Keratinocyte (primary cell): ENCODE results near the gene ELF2. TPM values are rescaled to one million over a fixed set of nuclear protein-coding genes. Genes with fewer than 3 reads are reported as not detected.

Experiments used
- DNase-seq: peaks from one replicate; pipeline ENCODE4 v3.0.0-alpha.2; 2011; ENCODE audit warnings: low read depth, missing footprints, low spot score
- FAIRE-seq: peaks from 2 replicates; lab custom pipeline; 2011; peaks lifted over from hg19 to GRCh38; lab: Jason Lieb, UNC
- H2AFZ ChIP-seq: 2 replicates; pipeline ENCODE4 v1.6.0; 2012; ENCODE audit warnings: low read length, control low read depth, inconsistent platforms; ENCODE audit not compliant: control insufficient read depth
- H3K27ac ChIP-seq: 2 replicates; pipeline ENCODE4 v1.5.1; 2011; ENCODE audit warnings: low read length; ENCODE audit not compliant: control insufficient read depth, insufficient read depth
- H3K27me3 ChIP-seq: 3 replicates; pipeline ENCODE4 v1.6.0; 2011; ENCODE audit warnings: low read length; ENCODE audit not compliant: control insufficient read depth, insufficient read depth; ENCODE audit errors: extremely low read depth
- H3K36me3 ChIP-seq, 2 experiments: 2 replicates in 1 of 2; 3 replicates in 1 of 2; pipeline ENCODE4 v1.5.1; 2011; ENCODE audit warnings: low read length in 2 of 2, mild to moderate bottlenecking in 1 of 2; ENCODE audit not compliant: control insufficient read depth in 2 of 2, insufficient read depth in 2 of 2; ENCODE audit errors: extremely low read depth in 1 of 2
- H3K4me1 ChIP-seq: 3 replicates; pipeline ENCODE4 v1.5.1; 2011; ENCODE audit warnings: low read length; ENCODE audit not compliant: control insufficient read depth, insufficient read depth; ENCODE audit errors: extremely low read depth
- H3K4me2 ChIP-seq: 3 replicates; pipeline ENCODE4 v1.6.0; 2011; ENCODE audit warnings: low read depth, low read length; ENCODE audit not compliant: control insufficient read depth, insufficient read depth; ENCODE audit errors: extremely low read depth
- H3K4me3 ChIP-seq, 3 experiments: fragments of 200-600 bp in 1 of 3; sonication (generic) in 1 of 3; 2 replicates in 2 of 3; 3 replicates in 1 of 3; pipeline ENCODE4 v1.5.1; 2011 to 2016; ENCODE audit warnings: low read length in 3 of 3, mild to moderate bottlenecking in 3 of 3, control low read depth in 2 of 3, inconsistent platforms in 1 of 3, low read depth in 1 of 3, mixed read lengths in 1 of 3, mixed run types in 1 of 3, moderate library complexity in 1 of 3; ENCODE audit not compliant: control insufficient read depth in 2 of 3, insufficient read depth in 2 of 3; ENCODE audit errors: extremely low read depth in 1 of 3
- H3K79me2 ChIP-seq: 2 replicates; pipeline ENCODE4 v1.6.0; 2012; ENCODE audit warnings: low read length; ENCODE audit not compliant: control insufficient read depth, insufficient read depth
- H3K9ac ChIP-seq: 3 replicates; pipeline ENCODE4 v1.6.0; 2011; ENCODE audit warnings: low read length; ENCODE audit not compliant: control insufficient read depth, insufficient read depth; ENCODE audit errors: extremely low read depth
- H3K9me1 ChIP-seq: 3 replicates; pipeline ENCODE4 v1.6.0; 2011; ENCODE audit warnings: low read length; ENCODE audit not compliant: control insufficient read depth, insufficient read depth; ENCODE audit errors: extremely low read depth
- H3K9me3 ChIP-seq: 2 replicates; pipeline ENCODE4 v1.5.1; 2012; ENCODE audit warnings: low read depth, low read length; ENCODE audit not compliant: control insufficient read depth
- H4K20me1 ChIP-seq: 3 replicates; pipeline ENCODE4 v1.6.0; 2011; ENCODE audit warnings: low read length; ENCODE audit not compliant: control insufficient read depth, insufficient read depth; ENCODE audit errors: extremely low read depth
- CTCF ChIP-seq, 3 experiments: IDR thresholded peaks in 1 of 3; conservative IDR thresholded peaks in 1 of 3; optimal IDR thresholded peaks in 1 of 3; 2 replicates in 2 of 3; 3 replicates in 1 of 3; pipeline versions ENCODE3 to v1.5.1; 2011; ENCODE audit warnings: low read length in 3 of 3, mild to moderate bottlenecking in 3 of 3, moderate library complexity in 2 of 3, control low read depth in 1 of 3, inconsistent platforms in 1 of 3; ENCODE audit not compliant: insufficient read depth in 2 of 3; ENCODE audit errors: extremely low read depth in 1 of 3
- EZH2 ChIP-seq: IDR thresholded peaks from one replicate; pipeline ENCODE4 v1.6.1; 2012; ENCODE audit warnings: inconsistent platforms, mild to moderate bottlenecking, low read length, moderate library complexity
- dilution Hi-C: fragments of 300-500 bp; cut with MboI; formaldehyde crosslinking; loops from one replicate; pipeline ENCODE4 v1.7.0; 2020; ENCODE audit warnings: low sequenced_read_pairs; ENCODE audit not compliant: extremely low pct_ligation_motif_present
- polyA plus RNA-seq, 5 experiments: library from polyadenylated mRNA; depleted of rRNA in 3 of 5; stranded (reverse) in 3 of 5; stranded (forward) in 1 of 5; unstranded in 1 of 5; fragments of >200 nt; gene quantifications; 1 replicate in 1 of 5; 2 replicates in 3 of 5; 3 replicates in 1 of 5; pipeline versions ENCODE4 v1.2.1 to v1.2.3, GENCODE V29; 2011 to 2012; ENCODE audit warnings: missing spikeins in 2 of 5, low read depth in 1 of 5, low replicate concordance in 1 of 5

The ELF2 gene
- polyA plus RNA-seq, 1 donor (not counting 4 experiments of a cell fraction or from before 2014, with no cell fraction given) = 19.6 TPM

GRCh38 chr4:139144911-139145551 lies 32.0 kb downstream of the ELF2 start:
- DNase-seq (no peak), FAIRE-seq (peak; percentile 41)
- Histone ChIP-seq H3K4me1 (peaks cover 15% of the 10 kb centered on the region), H3K27ac (no peak overlapping the region), H3K9me3 (no peaks in the 10 kb centered on the region), H3K4me3 (no peak overlapping the region), H3K9me1 (no peaks in the 10 kb centered on the region), H3K36me3 (no peaks in the 10 kb centered on the region), H2AFZ (no peak overlapping the region), H3K4me2 (peak overlapping the region; percentile 44), H3K27me3 (no peaks in the 10 kb centered on the region), H4K20me1 (no peaks in the 10 kb centered on the region), H3K9ac (no peak overlapping the region), H3K79me2 (peaks cover 5% of the 10 kb centered on the region)
- dilution Hi-C loops = no loop called here
- TF ChIP-seq CTCF (optimal IDR thresholded peaks at IDR 0.05 in 1 of 3, IDR thresholded peaks at IDR 0.05 in 1 of 3, conservative IDR thresholded peaks at IDR 0.05 in 1 of 3; ENCODE audit: extremely low read depth in 1 of 3, insufficient read depth in 2 of 3, low read length in 3 of 3) = no peak
- TF ChIP-seq EZH2 = no peak

GRCh38 chr4:139144161-139144859 lies 32.7 kb downstream of the ELF2 start:
- FAIRE-seq (peak; percentile 82), DNase-seq (peak; percentile 30)
- dilution Hi-C loops = no loop called here
- no peak overlapping the region for H3K9ac ChIP-seq
- H3K36me3 ChIP-seq = no peaks in the 10 kb centered on the region
- H3K27ac ChIP-seq = no peak overlapping the region
- H3K9me1 ChIP-seq = no peaks in the 10 kb centered on the region
- H3K4me2 ChIP-seq = peak overlapping the region; percentile 44
- H3K4me3 ChIP-seq = no peak overlapping the region
- peak overlapping the region; percentile 54 for H2AFZ ChIP-seq
- peaks cover 5% of the 10 kb centered on the region for H3K79me2 ChIP-seq
- no peaks in the 10 kb centered on the region for H3K27me3 ChIP-seq
- no peaks in the 10 kb centered on the region for H4K20me1 ChIP-seq
- H3K9me3 ChIP-seq = no peaks in the 10 kb centered on the region
- TF ChIP-seq CTCF (optimal IDR thresholded peaks at IDR 0.05 in 1 of 3, IDR thresholded peaks at IDR 0.05 in 1 of 3, conservative IDR thresholded peaks at IDR 0.05 in 1 of 3; ENCODE audit: extremely low read depth in 1 of 3, insufficient read depth in 2 of 3, low read length in 3 of 3) = no peak
- TF ChIP-seq EZH2 = no peak
- H3K4me1 ChIP-seq = peaks cover 19% of the 10 kb centered on the region
